Activated CD4-positive, CD25-positive, alpha-beta regulatory T cell treated with anti-CD3 and anti-CD28 coated beads, Interleukin-2, amount 50 U/mL, for 16 hours (primary cell): ENCODE results near the gene MRPL2.
"Not testable (repeated sequence)": the region's sequence is repeated elsewhere in the genome, so short reads cannot be mapped to it uniquely, and the experiment has no call there.

ENCODE experiments used
- DNase-seq: peaks from one replicate; pipeline ENCODE4 v3.0.0-alpha.2; 2020; ENCODE audit warnings: low read depth, low spot score

Gene MRPL2

DNA sequence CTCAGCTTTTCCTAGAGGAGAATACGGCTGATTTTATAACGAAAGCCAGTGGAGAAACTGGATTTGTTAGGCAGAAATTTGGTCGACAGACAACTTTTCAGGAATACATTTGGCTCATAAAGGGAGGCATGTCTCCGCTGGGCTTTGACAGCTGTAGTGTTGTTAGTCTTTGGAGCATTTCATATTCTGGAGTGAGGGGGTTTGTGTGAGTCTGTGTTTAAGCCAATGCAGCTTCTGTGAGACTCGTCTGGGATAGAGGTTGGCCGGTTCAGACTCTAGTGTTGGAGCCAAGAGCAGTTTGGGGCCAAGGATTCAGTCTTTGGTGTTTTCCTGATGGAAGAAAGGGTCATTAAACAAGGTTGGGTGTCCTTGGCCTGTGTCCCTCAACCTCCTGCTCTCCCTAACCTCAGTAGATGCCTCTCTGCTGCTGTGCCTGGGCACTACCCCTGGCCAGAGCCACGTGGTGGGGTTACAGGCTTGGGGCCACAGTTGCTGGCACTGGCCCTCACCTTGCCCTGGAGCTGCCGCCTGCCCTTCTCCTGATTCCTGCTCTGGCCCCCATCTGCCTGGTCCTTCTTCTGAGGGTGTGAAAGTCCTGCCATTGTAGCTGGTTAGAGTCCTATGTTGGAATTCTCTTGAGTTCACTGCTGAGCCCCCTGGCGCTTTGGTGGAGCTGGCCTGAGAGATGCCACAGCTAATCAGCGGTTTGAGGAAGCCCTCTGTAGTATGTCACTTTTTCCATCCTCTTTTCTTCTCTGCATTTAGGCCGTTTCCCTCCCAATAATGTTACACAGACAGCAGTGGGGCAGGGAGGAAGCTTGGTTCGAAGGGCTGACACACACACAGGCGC lies 23.8 kb upstream of the MRPL2 start:
- no peak for DNase-seq

- DNase-seq: not testable (repeated sequence)
Observed at GRCh38 chr6:43081922-43082321, 22.7 kb upstream of the MRPL2 start.

- no peak for DNase-seq
Observed at GRCh38 chr6:43081043-43081442, 21.8 kb upstream of the MRPL2 start.

DNA sequence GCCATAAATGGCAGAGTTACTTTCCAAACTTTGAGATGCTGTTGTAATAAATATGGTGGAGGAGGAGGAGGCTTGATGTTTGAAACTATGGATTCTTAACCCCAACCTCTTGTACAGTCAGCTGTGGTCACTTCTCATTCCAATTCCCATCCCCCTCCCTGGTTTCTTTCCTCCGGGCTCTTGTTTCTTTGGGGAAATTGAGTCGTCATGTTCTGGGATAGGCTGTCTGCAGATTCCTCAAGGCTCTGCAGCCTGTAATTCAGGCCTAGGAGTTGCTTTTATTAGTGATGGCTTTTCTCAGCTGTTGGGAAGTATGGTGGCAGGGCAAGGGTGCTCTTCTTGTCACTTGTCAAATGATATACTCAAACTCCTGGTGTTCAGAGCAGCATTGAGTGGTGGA lies 19.5 kb upstream of the MRPL2 start:
- DNase-seq: no peak

DNA sequence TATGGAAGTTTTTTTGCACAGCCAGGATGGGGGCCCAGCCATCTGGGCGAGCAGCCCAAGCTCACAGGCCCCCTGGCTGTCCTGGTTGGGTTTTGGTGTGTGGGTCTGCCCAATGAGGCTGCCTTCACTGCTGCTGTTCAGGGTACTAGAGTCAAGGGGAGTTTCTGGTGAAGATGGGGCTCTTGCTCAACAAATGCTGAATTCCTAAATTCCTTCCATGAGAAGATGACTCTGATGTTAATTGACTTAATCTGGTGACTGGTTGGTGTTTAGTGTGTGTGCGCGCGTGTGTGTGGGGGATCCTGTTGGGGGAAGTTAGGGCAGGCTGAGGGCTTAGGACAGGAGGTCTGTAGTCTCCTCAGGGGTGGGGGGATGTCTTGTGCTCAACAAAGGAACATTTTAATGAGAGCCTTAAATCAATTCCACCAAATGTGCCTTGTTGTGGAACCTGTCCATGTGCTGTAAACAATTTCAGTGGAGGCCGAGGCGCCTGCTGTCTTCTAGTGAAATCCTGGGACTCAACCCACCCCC lies 18.8 kb upstream of the MRPL2 start:
- DNase-seq: no peak

GRCh38 chr6:43077333-43077809 lies 18.1 kb upstream of the MRPL2 start:
- no peak for DNase-seq

DNA sequence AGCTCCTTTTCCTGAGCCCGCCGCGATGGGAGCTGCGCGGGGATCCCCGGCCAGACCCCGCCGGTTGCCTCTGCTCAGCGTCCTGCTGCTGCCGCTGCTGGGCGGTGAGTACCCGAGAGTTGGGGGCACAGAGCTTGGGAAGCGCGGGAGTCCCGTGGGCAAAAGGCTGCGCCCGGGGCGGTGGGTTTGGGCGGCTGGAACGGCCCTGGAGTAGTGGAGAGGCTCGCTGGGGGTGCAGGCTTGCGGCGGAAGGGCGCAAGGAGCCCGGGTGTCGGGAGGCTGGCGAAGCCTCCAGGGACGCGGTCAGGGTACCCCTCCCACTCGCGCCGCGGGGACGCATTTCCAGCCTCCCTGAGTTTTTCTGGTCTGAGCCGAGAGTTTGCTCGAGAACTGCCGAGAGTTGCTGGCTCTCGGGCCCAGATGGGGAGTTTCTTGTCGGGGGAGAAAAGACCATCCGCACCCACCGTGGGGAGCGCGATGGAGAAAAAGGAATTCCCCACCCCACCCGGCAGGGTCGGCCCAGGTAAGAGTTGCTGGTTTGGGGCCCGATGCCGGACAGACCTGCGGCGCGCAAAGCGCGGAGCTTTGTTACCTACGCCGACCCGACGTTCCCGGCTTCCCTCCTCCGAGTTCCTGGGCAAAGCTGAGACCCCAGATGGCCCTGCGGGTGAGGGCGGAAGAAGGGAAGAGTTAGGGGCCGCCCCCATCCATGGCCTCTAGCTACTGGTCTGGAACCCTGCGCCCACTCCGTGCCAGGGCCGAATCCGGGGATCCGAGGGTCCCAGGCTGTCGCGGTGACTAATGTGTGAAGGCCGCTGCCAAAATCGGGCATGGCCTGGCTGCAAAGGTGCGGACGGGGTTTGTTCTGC lies 17.5 kb upstream of the MRPL2 start:
- DNase-seq: no peak

- no peak for DNase-seq
Observed at GRCh38 chr6:43075670-43076463, 16.6 kb upstream of the MRPL2 start, which contains the start of gene PTK7. Gene PTK7, plus strand, starts transcription at chr6:43076314. Its CDS starts 175 bp downstream, at chr6:43076489.

DNA sequence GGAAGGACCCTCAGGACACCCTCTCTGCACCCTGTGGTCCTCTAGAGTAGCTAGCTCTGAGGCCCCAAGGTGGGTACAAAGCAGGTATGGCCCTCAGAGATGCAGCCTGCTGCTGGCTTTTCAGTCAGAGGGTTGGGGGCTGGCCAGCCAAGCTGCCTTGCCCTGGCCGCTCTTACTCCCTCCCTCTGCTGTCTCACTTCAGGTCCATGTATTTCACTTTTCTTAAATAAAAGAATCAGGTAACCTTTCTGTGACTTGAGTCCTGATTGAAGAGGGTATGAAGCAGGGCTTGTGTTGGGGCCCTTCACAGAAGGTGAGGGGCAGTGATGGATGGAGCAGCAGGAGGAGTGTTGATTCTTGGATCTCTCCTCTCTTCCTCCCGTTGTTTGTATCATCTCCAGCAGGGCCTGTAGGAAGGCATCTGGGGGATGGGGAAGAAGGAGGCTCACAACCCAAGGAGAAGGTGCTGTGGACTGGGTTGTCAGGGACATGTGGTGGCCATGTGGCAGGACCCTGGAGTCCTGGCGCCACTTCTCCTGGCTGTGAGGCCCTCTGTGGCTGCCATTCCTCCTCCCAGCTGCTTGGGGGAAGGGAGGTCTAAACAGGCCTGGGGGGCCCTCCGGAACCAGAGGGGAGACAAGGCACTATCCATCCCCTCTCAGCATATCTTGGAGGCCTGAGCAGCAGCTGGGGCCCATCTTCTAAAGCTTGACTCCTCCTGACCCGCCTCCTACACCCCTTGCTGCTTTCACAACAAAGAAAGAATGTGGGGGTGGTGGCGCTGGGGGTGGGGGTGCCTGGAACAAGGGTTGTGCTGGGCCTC lies 15.8 kb upstream of the MRPL2 start:
- DNase-seq: no peak

GRCh38 chr6:43070028-43070632 lies 10.9 kb upstream of the MRPL2 start:
- no peak for DNase-seq

DNA sequence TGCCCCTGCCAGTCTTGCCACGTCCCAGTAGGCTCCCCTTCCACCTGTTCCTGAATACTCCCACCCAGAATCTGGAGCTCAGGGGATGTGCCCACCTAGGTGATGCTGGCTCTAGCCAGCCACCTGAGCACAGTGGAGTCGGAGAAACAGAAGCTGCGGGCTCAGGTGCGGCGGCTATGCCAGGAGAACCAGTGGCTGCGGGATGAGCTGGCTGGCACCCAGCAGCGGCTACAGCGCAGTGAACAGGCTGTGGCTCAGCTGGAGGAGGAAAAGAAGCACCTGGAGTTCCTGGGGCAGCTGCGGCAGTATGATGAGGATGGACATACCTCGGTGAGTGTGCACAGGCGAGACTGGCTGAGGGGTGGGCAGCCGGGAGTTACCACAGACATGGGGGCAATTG lies 3.6 kb upstream of the MRPL2 start:
- DNase-seq: no peak

- no peak for DNase-seq
Observed at GRCh38 chr6:43061861-43062260, 2.6 kb upstream of the MRPL2 start.

GRCh38 chr6:43060755-43061633 lies 1.8 kb upstream of the MRPL2 start:
- no peak for DNase-seq

GRCh38 chr6:43060034-43060754 lies 960 bp upstream of the MRPL2 start:
- no peak for DNase-seq

DNA sequence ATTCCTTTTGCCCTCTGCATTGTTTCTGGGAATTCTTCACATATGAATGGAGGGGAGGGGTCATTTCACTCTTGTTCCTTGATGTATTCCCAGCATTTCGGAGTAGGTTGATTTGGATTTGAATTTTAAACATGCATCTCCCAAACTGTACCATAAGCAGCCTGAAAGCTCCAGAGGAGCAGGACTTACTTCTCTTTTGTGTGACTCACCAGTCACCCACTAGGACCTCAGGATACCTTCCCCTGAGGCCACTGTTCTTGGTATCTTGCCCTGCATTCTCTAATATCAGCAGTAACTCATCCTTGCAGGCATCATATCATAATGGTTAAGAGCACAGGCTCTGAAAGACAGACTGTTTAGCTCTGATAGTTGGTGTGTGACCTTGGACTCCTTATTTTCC lies 703 bp downstream of the MRPL2 start:
- DNase-seq: no peak

DNA sequence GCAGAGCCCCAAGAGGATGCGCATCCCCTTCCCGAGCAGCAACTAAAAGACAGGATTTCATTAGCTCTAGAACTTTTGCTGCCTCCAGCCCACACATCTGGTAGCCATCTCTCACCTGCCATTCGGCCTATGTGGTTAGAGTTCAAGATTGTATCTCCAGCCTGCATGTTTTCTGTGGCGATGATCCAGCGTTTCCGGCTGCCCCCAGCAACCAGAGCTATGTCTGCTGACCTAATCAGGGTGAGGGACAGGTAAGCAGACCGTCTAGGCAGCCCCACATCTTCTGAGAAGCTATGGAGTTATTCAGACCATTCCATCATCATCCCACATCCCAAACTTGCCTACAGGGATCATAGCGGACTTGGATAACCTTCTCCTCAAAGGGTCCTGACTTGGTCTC lies 3.3 kb downstream of the MRPL2 start:
- DNase-seq: no peak

DNA sequence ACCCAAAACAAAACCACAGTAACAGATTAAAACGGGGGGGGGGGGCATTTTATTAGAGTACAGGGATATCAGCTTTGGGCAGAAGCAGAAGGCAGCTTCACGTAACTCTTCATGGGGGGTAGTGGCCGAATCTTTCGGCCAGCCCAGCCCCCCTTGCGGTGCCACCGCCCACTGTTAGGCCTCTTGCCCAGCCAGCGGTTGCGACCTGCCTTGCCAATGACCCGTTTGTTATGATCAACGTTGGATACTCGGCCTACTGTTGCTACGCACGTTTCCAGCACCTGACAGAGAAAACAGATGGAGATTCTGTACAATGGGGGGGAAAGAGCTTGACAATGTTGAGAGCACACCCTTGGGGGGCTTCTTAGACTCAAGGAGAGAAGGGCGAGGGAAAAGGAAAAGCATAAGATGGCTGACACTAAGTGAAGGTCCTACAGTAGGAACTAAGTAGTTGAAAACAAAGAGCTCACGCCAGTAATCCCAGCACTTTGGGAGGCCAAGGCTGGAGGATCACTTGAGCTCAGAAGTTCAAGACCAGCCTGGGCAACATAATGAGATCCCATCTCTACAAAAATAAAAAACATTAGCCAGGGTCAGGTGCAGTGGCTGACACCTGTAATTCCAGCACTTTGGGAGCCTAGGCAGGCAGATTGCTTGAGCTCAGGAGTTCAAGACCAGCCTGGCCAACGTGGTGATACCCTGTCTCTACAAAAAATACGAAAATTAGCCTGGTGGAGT lies 4.9 kb downstream of the MRPL2 start:
- no peak for DNase-seq
